Gastroesophageal sphincter (tissue), 4 donors: Measurements from ENCODE around the gene DHFR2. TPM values are rescaled to one million over a fixed set of nuclear protein-coding genes. Genes with fewer than 3 reads are reported as not detected.

Experiments used
- ATAC-seq: fragments of 150-250 bp; one replicate; pipeline ENCODE4 v1.9.1; 2016; ENCODE audit warnings: mild to moderate bottlenecking, moderate library complexity
- H3K27ac ChIP-seq, 4 donors: fragments of 200-600 bp; sonication (generic) in 3 of 4; 1 replicate in 3 of 4; 2 replicates in 1 of 4; pipeline ENCODE4 v1.5.1; 2016 to 2019
- H3K27me3 ChIP-seq: fragments of 200-600 bp; sonication (generic); one replicate; pipeline ENCODE4 v1.5.1; 2019
- H3K36me3 ChIP-seq, 2 donors: fragments of 200-600 bp; sonication (generic); one replicate each; pipeline ENCODE4 v1.5.1; 2019; ENCODE audit warnings: control low read depth in 1 of 2
- H3K4me1 ChIP-seq, 3 donors: fragments of 200-600 bp; sonication (generic); 1 replicate in 2 of 3; 2 replicates in 1 of 3; pipeline ENCODE4 v1.5.1; 2016 to 2019; ENCODE audit warnings: control low read depth in 2 of 3
- H3K4me3 ChIP-seq, 2 donors: fragments of 200-600 bp; sonication (generic); one replicate each; pipeline ENCODE4 v1.5.1; 2019; ENCODE audit warnings: mild to moderate bottlenecking in 1 of 2, moderate library complexity in 1 of 2
- H3K9me3 ChIP-seq, 3 donors: fragments of 200-600 bp; sonication (generic); one replicate each; pipeline ENCODE4 v1.5.1; 2017 to 2019; ENCODE audit warnings: control low read depth in 2 of 3
- EP300 ChIP-seq: sonication (generic); formaldehyde crosslinking; IDR thresholded peaks from one replicate; pipeline ENCODE4 v1.6.1; 2017; ENCODE audit warnings: antibody characterized with exemption, mild to moderate bottlenecking
- POLR2A ChIP-seq, 2 donors: fragments of 450-650 bp; IDR thresholded peaks; one replicate each; pipeline ENCODE4 v1.6.1; 2017; ENCODE audit warnings: antibody characterized with exemption in 2 of 2, mild to moderate bottlenecking in 2 of 2, moderate library complexity in 1 of 2
- POLR2AphosphoS5 ChIP-seq: sonication (generic); formaldehyde crosslinking; IDR thresholded peaks from one replicate; pipeline ENCODE4 v1.6.1; 2017; ENCODE audit warnings: antibody characterized with exemption
- WGBS, 2 donors: methylation state at CpG; one replicate each; pipeline ENCODE4 v1.1.5; 2018; ENCODE audit warnings: low coverage in 1 of 2; 5-methylcytosine and 5-hydroxymethylcytosine counted together
- total RNA-seq, 4 donors: library from RNA; depleted of rRNA; stranded (reverse); fragments of >200 nt; gene quantifications; one replicate each; pipeline ENCODE4 v1.1.0, GENCODE V29; 2016
- TF ChIP-seq, protein P1 (sequence below), 4 experiments: fragments of 200-600 bp in 2 of 4; fragments of 450-650 bp in 2 of 4; sonication (generic) in 1 of 4; IDR thresholded peaks; one replicate each; pipeline ENCODE4 v1.5.1; 2017 to 2019; ENCODE audit warnings: antibody characterized with exemption in 4 of 4, mild to moderate bottlenecking in 2 of 4, moderate library complexity in 2 of 4

DHFR2 gene
- total RNA-seq, 4 donors from 2014 or later, result 5.2 to 9.6 (median 7.5) TPM

DNA sequence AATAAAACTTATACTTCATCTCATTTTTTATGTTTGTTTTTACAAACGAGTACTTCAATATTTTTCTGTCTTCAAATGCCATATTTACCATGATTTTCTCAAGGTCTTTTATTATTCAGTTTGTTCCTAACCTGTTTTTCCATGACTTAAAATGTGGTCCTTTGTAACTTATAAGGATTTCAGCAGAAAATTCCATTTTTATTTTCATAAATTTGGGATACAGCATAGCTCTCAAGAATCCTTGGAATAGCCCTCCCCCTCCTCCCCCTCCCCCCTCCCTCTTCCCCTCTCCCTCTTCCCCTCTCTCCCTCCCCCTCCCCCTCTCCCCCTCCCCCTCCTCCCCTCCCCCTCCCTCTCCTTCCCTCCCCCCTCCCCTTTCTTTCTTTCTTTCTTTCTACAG lies 19.4 kb downstream of the DHFR2 start:
- H3K4me3 ChIP-seq, result no peak overlapping the region
- H3K9me3 ChIP-seq, result no peaks in the 10 kb centered on the region
- no peak for ATAC-seq
- no peak overlapping the region for H3K27ac ChIP-seq
- no peaks in the 10 kb centered on the region for H3K27me3 ChIP-seq
- WGBS, 2 donors, result 75 to 92% methylated on average over 1 of the region's 1 CpG
- TF ChIP-seq POLR2A (IDR thresholded peaks at IDR 0.05), result no peak
- TF ChIP-seq, protein P1, sequence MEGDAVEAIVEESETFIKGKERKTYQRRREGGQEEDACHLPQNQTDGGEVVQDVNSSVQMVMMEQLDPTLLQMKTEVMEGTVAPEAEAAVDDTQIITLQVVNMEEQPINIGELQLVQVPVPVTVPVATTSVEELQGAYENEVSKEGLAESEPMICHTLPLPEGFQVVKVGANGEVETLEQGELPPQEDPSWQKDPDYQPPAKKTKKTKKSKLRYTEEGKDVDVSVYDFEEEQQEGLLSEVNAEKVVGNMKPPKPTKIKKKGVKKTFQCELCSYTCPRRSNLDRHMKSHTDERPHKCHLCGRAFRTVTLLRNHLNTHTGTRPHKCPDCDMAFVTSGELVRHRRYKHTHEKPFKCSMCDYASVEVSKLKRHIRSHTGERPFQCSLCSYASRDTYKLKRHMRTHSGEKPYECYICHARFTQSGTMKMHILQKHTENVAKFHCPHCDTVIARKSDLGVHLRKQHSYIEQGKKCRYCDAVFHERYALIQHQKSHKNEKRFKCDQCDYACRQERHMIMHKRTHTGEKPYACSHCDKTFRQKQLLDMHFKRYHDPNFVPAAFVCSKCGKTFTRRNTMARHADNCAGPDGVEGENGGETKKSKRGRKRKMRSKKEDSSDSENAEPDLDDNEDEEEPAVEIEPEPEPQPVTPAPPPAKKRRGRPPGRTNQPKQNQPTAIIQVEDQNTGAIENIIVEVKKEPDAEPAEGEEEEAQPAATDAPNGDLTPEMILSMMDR (IDR thresholded peaks at IDR 0.05), result no peak
- H3K4me1 ChIP-seq, result no peaks in the 10 kb centered on the region
- peaks cover 0 to 42% of the 10 kb centered on the region in 2 donors for H3K36me3 ChIP-seq

DNA sequence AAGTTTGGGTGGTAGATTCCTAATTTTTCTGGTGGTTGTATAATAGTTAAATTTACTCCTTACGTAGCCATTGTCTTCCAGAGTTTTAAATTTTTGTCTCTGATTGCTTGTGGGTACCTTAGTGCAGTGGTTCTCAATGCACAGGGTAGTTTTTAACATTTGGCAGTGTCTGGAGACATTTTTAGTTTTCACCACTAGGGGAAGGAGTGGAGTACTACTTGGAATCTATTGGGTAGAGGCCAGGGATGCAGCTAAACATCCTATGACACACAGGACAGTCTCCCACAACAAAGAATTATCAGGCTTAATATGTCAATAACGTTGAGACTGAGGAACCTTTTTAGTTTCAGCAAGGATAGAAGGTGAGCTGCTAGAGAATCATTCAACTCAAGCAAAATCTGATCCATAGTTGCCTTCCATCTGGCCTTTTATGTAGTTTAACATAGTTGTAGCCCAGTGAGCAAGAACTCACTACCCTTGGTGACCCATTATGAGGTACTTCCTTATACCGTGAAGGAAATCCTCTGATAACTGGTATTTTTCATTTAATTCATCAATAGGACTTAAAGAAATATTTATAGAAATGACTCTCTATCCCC lies 25.7 kb downstream of the DHFR2 start:
- Histone ChIP-seq H3K4me3 (no peak overlapping the region), H3K9me3 (no peaks in the 10 kb centered on the region), H3K27ac (no peak overlapping the region), H3K36me3 (peaks cover 0 to 31% of the 10 kb centered on the region in 2 donors), H3K4me1 (no peaks in the 10 kb centered on the region), H3K27me3 (no peaks in the 10 kb centered on the region)
- ATAC-seq, result no peak
- TF ChIP-seq, protein P1 (IDR thresholded peaks at IDR 0.05), result peak; percentile 4 to 44 (median 24)
- TF ChIP-seq EP300, result no peak
- 72 to 85% methylated on average over 2 to 3 of the region's 3 CpGs for WGBS, 2 donors

DNA sequence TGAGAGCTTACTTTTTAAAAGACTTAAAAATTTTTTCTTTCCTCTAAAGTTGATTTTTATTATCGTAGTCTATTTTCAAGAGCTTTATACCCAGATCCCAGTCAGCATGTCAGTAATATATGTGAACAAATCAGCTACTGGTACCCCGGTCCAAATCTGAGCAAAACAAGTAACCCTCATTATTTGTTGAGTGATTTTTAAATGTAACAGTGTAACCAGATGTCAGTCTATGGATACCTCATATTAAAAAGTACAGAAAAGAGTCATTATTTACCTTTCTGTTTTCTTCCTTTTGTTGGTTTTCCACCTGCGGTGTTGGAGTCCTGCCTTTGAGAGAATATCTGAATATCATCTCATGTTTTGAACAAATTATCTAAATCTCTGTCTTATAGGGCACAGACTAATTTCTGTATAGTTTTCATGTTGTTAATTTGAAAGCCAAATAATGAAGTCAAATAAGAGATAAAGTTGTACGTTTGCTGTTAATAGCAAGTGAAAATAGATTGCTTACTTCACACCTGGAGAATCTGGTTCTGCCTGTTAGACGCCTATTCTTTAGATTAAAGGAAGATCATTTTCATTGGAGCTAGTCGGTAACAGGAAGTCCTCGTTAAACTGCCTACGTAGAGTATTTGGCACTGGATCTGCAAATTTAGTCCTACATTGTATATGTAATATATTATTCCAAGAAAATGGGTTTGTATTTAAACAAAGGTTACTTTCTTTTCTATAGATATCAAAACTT lies 34.5 kb downstream of the DHFR2 start, which contains the start of gene STX19:
TSS of gene STX19 (minus strand) at position 505 of the 745 bp plus-strand sequence. CDS start 13,328 bp downstream, outside the sequence.
- H3K9me3 ChIP-seq, result no peaks in the 10 kb centered on the region
- WGBS, 2 donors, result 69 to 86% methylated on average over 7 to 8 of the region's 8 CpGs
- TF ChIP-seq, protein P1 (IDR thresholded peaks at IDR 0.05), result no peak
- TF ChIP-seq EP300 (no peak), POLR2AphosphoS5 (no peak), POLR2A (IDR thresholded peaks at IDR 0.05) (no peak)
- H3K4me1 ChIP-seq, result peaks cover 0 to 6% (median 0%) of the 10 kb centered on the region in 3 donors
- no peaks in the 10 kb centered on the region for H3K36me3 ChIP-seq
- no peak for ATAC-seq
- H3K27ac ChIP-seq, result no peak within 1 kb of the TSS
- no peak within 1 kb of the TSS for H3K4me3 ChIP-seq
- H3K27me3 ChIP-seq, result no peaks in the 10 kb centered on the region

DNA sequence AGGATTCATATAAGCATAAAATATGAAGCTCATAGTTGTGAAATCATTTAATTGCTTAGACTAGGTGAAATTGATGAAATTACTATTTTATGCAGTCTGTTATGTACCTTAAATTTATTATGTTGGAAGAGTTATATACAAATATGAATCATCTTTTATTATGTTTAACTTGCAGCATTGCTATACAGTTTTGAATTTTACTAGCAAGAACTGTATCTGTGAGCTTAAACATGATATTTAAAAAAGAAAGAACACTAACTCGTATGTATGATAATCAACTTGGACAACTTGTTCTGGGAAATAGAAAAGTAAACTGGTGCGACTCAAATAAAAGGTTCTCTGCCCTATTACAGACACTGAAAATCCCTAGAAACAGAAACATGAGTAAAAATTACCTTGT lies 36.1 kb downstream of the DHFR2 start:
- H3K36me3 ChIP-seq, result no peaks in the 10 kb centered on the region
- no peaks in the 10 kb centered on the region for H3K9me3 ChIP-seq
- 79 to 88% methylated on average over 2 of the region's 2 CpGs for WGBS, 2 donors
- no peak overlapping the region for H3K27ac ChIP-seq
- no peak for ATAC-seq
- peaks cover 0 to 6% (median 0%) of the 10 kb centered on the region in 3 donors for H3K4me1 ChIP-seq
- H3K27me3 ChIP-seq, result no peaks in the 10 kb centered on the region
- TF ChIP-seq, protein P1 (IDR thresholded peaks at IDR 0.05), result no peak
- no peak for TF ChIP-seq POLR2AphosphoS5
- H3K4me3 ChIP-seq, result no peak overlapping the region

DNA sequence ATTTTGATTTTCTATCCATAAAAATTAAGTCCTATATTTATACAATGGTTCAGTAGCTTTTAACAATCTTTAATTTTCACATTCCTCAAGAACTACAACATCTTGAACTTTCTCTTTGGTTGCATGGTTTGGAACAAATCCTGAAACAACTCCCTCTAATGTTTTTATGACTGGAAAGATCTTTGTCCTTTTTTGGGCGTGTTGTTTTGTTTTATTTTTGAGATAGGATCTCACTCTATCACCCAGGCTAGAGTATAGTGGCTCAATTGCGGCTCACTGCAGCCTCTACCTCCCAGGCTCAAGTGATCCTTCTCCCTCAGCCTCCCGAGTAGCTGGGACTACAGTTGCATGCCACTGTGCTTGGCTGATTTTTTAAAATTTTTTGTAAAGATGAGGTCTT lies 38.3 kb downstream of the DHFR2 start:
- Histone ChIP-seq H3K27ac (no peak overlapping the region), H3K9me3 (no peaks in the 10 kb centered on the region), H3K4me3 (no peak overlapping the region), H3K36me3 (no peaks in the 10 kb centered on the region), H3K4me1 (peaks cover 0 to 6% (median 0%) of the 10 kb centered on the region in 3 donors), H3K27me3 (no peaks in the 10 kb centered on the region)
- WGBS, 2 donors, result 84 to 87% methylated on average over 3 of the region's 3 CpGs
- no peak for TF ChIP-seq POLR2A (IDR thresholded peaks at IDR 0.05)
- no peak for TF ChIP-seq EP300
- TF ChIP-seq, protein P1 (IDR thresholded peaks at IDR 0.05), result no peak
- ATAC-seq, result no peak
